Smooth muscle cell (in vitro differentiated cells): ENCODE data around the gene MYBPH. TPM values are rescaled to one million over a fixed set of nuclear protein-coding genes. Genes with fewer than 3 reads are reported as not detected.

Experiments used
- DNase-seq: peaks from one replicate; lab custom pipeline; 2025; ENCODE audit not compliant: unreplicated experiment; lab: John Stamatoyannopoulos, UW
- H2AFZ ChIP-seq: fragments of 200-600 bp; sonication (generic); 2 replicates; pipeline ENCODE4 v1.6.0; 2016; ENCODE audit warnings: antibody characterized with exemption, low read depth, mild to moderate bottlenecking
- H3F3A ChIP-seq: fragments of 200-600 bp; sonication (generic); 2 replicates; pipeline ENCODE4 v1.6.0; 2017; ENCODE audit warnings: antibody characterized with exemption, low read depth
- H3K27ac ChIP-seq: fragments of 200-600 bp; sonication (generic); 2 replicates; pipeline ENCODE4 v1.5.1; 2016; ENCODE audit warnings: low read depth, mild to moderate bottlenecking
- H3K27me3 ChIP-seq: fragments of 200-600 bp; sonication (generic); 2 replicates; pipeline ENCODE4 v1.6.1; 2016; ENCODE audit warnings: low read depth, mild to moderate bottlenecking
- H3K36me3 ChIP-seq: fragments of 200-600 bp; sonication (generic); 2 replicates; pipeline ENCODE4 v1.5.1; 2016; ENCODE audit warnings: low read depth
- H3K4me1 ChIP-seq: fragments of 200-600 bp; sonication (generic); 2 replicates; pipeline ENCODE4 v1.5.1; 2016; ENCODE audit warnings: low read depth
- H3K4me2 ChIP-seq: fragments of 200-600 bp; sonication (generic); 2 replicates; pipeline ENCODE4 v1.6.0; 2016; ENCODE audit warnings: mild to moderate bottlenecking
- H3K4me3 ChIP-seq: fragments of 200-600 bp; sonication (generic); 2 replicates; pipeline ENCODE4 v1.5.1; 2016; ENCODE audit warnings: mild to moderate bottlenecking
- H3K79me2 ChIP-seq: fragments of 200-600 bp; sonication (generic); 2 replicates; pipeline ENCODE4 v1.6.0; 2016; ENCODE audit warnings: low read depth, mild to moderate bottlenecking
- H3K9ac ChIP-seq: fragments of 200-600 bp; sonication (generic); 2 replicates; pipeline ENCODE4 v1.6.0; 2016; ENCODE audit warnings: low read depth
- H3K9me3 ChIP-seq: fragments of 200-600 bp; sonication (generic); replicated peaks from 2 replicates; pipeline ENCODE4 v1.5.1; 2016; ENCODE audit warnings: low read depth
- H4K20me1 ChIP-seq: fragments of 200-600 bp; sonication (generic); 2 replicates; pipeline ENCODE4 v1.6.0; 2016; ENCODE audit warnings: low read depth
- WGBS: methylation state at CpG from one replicate; pipeline ENCODE4 v1.1.7; 2016; ENCODE audit warnings: low lambda C conversion rate; 5-methylcytosine and 5-hydroxymethylcytosine counted together
- polyA plus RNA-seq: library from polyadenylated mRNA; unstranded; fragments of >200 nt; fragmentation: Nextera tagmentation; extraction: Ambion mirVana; gene quantifications from 2 replicates; pipeline ENCODE4 v1.2.1, GENCODE V29; 2016
- total RNA-seq: library from RNA; depleted of rRNA; stranded (reverse); fragments of >200 nt; gene quantifications from 2 replicates; pipeline ENCODE4 v1.2.3, GENCODE V29; 2014
- TF ChIP-seq, protein P1 (sequence below): fragments of 200-600 bp; sonication (generic); IDR thresholded peaks from 2 replicates; pipeline ENCODE4 v1.5.1; 2017; ENCODE audit warnings: borderline replicate concordance, mild to moderate bottlenecking, antibody characterized with exemption; ENCODE audit not compliant: insufficient read depth, poor library complexity, severe bottlenecking

The MYBPH gene
- total and polyA plus RNA-seq, 2 experiments from 2014 or later: 0.67 to 1.7 TPM

- Histone ChIP-seq H3K9me3 (no peaks in the 10 kb centered on the region), H3K9ac (no peak overlapping the region), H3K4me3 (no peak overlapping the region), H4K20me1 (no peaks in the 10 kb centered on the region), H3K36me3 (no peaks in the 10 kb centered on the region), H3K27ac (no peak overlapping the region), H3K27me3 (no peaks in the 10 kb centered on the region), H3F3A (no peaks in the 10 kb centered on the region), H3K4me2 (no peak overlapping the region), H3K4me1 (no peaks in the 10 kb centered on the region), H3K79me2 (no peaks in the 10 kb centered on the region), H2AFZ (no peak overlapping the region)
- 95% methylated on average over 21 of the region's 21 CpGs for WGBS
- no peak for DNase-seq
- TF ChIP-seq, protein P1, sequence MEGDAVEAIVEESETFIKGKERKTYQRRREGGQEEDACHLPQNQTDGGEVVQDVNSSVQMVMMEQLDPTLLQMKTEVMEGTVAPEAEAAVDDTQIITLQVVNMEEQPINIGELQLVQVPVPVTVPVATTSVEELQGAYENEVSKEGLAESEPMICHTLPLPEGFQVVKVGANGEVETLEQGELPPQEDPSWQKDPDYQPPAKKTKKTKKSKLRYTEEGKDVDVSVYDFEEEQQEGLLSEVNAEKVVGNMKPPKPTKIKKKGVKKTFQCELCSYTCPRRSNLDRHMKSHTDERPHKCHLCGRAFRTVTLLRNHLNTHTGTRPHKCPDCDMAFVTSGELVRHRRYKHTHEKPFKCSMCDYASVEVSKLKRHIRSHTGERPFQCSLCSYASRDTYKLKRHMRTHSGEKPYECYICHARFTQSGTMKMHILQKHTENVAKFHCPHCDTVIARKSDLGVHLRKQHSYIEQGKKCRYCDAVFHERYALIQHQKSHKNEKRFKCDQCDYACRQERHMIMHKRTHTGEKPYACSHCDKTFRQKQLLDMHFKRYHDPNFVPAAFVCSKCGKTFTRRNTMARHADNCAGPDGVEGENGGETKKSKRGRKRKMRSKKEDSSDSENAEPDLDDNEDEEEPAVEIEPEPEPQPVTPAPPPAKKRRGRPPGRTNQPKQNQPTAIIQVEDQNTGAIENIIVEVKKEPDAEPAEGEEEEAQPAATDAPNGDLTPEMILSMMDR: no peak
These were observed 5.7 kb downstream of the MYBPH start for GRCh38 chr1:203169770-203170520.

GRCh38 chr1:203168991-203169390 is 6.6 kb downstream of the MYBPH start:
- Histone ChIP-seq H3K4me1 (no peaks in the 10 kb centered on the region), H3K27ac (no peak overlapping the region), H3K9ac (no peak overlapping the region), H2AFZ (no peak overlapping the region), H3K4me2 (no peak overlapping the region), H3K4me3 (no peak overlapping the region), H3K9me3 (no peaks in the 10 kb centered on the region), H4K20me1 (no peaks in the 10 kb centered on the region), H3K36me3 (no peaks in the 10 kb centered on the region), H3K27me3 (no peaks in the 10 kb centered on the region), H3K79me2 (no peaks in the 10 kb centered on the region), H3F3A (no peaks in the 10 kb centered on the region)
- TF ChIP-seq, protein P1: no peak
- 93% methylated on average over 9 of the region's 9 CpGs for WGBS
- DNase-seq: no peak

DNA sequence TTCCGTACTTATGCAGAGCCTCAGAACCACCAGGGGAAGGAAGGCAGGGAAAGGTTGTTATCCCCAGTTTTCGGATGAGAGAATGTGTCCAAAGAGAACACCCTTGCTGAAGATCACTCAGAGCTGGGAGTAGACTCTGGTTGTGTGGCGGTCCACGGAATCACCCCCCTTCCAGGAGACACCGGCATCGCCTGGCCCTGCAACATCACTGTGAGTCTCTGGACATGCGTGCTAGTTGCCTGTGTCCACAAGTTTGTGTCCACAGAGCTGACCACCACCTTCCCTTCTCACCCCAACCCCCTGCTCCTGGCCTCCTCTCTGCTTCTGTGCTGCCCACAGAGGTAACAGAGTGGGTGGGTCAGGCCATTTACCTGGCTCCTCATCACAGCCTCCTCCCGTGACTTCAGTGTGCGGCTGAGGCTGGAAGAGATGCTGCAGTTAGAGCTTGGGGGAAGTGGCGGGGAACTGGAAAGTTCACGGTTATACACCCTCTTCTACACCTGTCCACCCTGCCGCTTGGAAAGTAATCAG is 7.3 kb downstream of the MYBPH start:
- Histone ChIP-seq H3K36me3 (no peaks in the 10 kb centered on the region), H3K9me3 (no peaks in the 10 kb centered on the region), H3F3A (no peaks in the 10 kb centered on the region), H3K27ac (no peak overlapping the region), H3K9ac (no peak overlapping the region), H4K20me1 (no peaks in the 10 kb centered on the region), H3K27me3 (no peaks in the 10 kb centered on the region), H3K4me2 (no peak overlapping the region), H3K4me1 (no peaks in the 10 kb centered on the region), H3K4me3 (no peak overlapping the region), H2AFZ (no peak overlapping the region), H3K79me2 (no peaks in the 10 kb centered on the region)
- TF ChIP-seq, protein P1: no peak
- no peak for DNase-seq
- 98% methylated on average over 12 of the region's 12 CpGs for WGBS

GRCh38 chr1:203167913-203168200 is 7.8 kb downstream of the MYBPH start:
- no peaks in the 10 kb centered on the region for H4K20me1 ChIP-seq
- H3K4me3 ChIP-seq: no peak overlapping the region
- H3F3A ChIP-seq: no peaks in the 10 kb centered on the region
- no peaks in the 10 kb centered on the region for H3K79me2 ChIP-seq
- no peaks in the 10 kb centered on the region for H3K4me1 ChIP-seq
- H3K4me2 ChIP-seq: no peak overlapping the region
- TF ChIP-seq, protein P1: no peak
- H3K36me3 ChIP-seq: no peaks in the 10 kb centered on the region
- no peak overlapping the region for H2AFZ ChIP-seq
- no peak overlapping the region for H3K9ac ChIP-seq
- DNase-seq: no peak
- no peaks in the 10 kb centered on the region for H3K27me3 ChIP-seq
- no peaks in the 10 kb centered on the region for H3K9me3 ChIP-seq
- H3K27ac ChIP-seq: no peak overlapping the region
- WGBS: 99% methylated on average over 5 of the region's 5 CpGs
